ENCODE data around the gene KBTBD6.

KBTBD6 gene

GRCh38 chr13:41152005-41152404 is 19.4 kb upstream of the KBTBD6 start (continued):
- TF ChIP-seq ZNF70 (CRISPR knock-in tag; IDR thresholded peaks at IDR 0.05): no peak
- no peak for TF ChIP-seq CSDC2 (CRISPR knock-in tag; IDR thresholded peaks at IDR 0.05)
- TF ChIP-seq CREB5 (CRISPR knock-in tag; IDR thresholded peaks at IDR 0.05; ENCODE audit: low read depth): no peak
- TF ChIP-seq ZFP3 (CRISPR knock-in tag; IDR thresholded peaks at IDR 0.05): no peak

- TF ChIP-seq BACH2 (CRISPR knock-in tag; IDR thresholded peaks at IDR 0.05; ENCODE audit: borderline replicate concordance) (no peak), CSDC2 (CRISPR knock-in tag; IDR thresholded peaks at IDR 0.05) (no peak), ZC3H10 (CRISPR knock-in tag; IDR thresholded peaks at IDR 0.05) (no peak), ZNF70 (CRISPR knock-in tag; IDR thresholded peaks at IDR 0.05) (no peak), TSHZ2 (CRISPR knock-in tag; IDR thresholded peaks at IDR 0.05) (no peak), OSR1 (CRISPR knock-in tag; IDR thresholded peaks at IDR 0.05) (no peak), CSRNP3 (CRISPR knock-in tag; IDR thresholded peaks at IDR 0.05) (no peak), ZFP30 (CRISPR knock-in tag; IDR thresholded peaks at IDR 0.05) (no peak), PPARA (CRISPR knock-in tag; IDR thresholded peaks at IDR 0.05; ENCODE audit: borderline replicate concordance) (no peak), ESRRG (CRISPR knock-in tag; IDR thresholded peaks at IDR 0.05) (no peak), ZNF565 (CRISPR knock-in tag; conservative IDR thresholded peaks at IDR 0.05; ENCODE audit: low read depth) (no peak), RARB (CRISPR knock-in tag; IDR thresholded peaks at IDR 0.05) (no peak), POU6F1 (CRISPR knock-in tag; IDR thresholded peaks at IDR 0.05; ENCODE audit: borderline replicate concordance, low read depth) (no peak), ARNTL (CRISPR knock-in tag; IDR thresholded peaks at IDR 0.05; ENCODE audit: borderline replicate concordance, low read depth) (no peak), TCF4 (CRISPR knock-in tag; IDR thresholded peaks at IDR 0.05; ENCODE audit: borderline replicate concordance) (no peak), ZNF8 (CRISPR knock-in tag; IDR thresholded peaks at IDR 0.05) (no peak), TOX (CRISPR knock-in tag; IDR thresholded peaks at IDR 0.05; ENCODE audit: borderline replicate concordance) (no peak), SNAI2 (CRISPR knock-in tag; IDR thresholded peaks at IDR 0.05) (no peak), ZFP3 (CRISPR knock-in tag; IDR thresholded peaks at IDR 0.05) (no peak), CREB5 (CRISPR knock-in tag; IDR thresholded peaks at IDR 0.05; ENCODE audit: low read depth) (no peak)
- ATAC-seq: no peak
Observed at GRCh38 chr13:41150058-41150457, 17.5 kb upstream of the KBTBD6 start.

GRCh38 chr13:41148419-41149283 is 16.0 kb upstream of the KBTBD6 start:
- ATAC-seq: no peak
- no peak for TF ChIP-seq ISL1 (CRISPR knock-in tag; IDR thresholded peaks at IDR 0.05)
- TF ChIP-seq ESRRG (CRISPR knock-in tag; IDR thresholded peaks at IDR 0.05): no peak
